ENCODE results near the gene DPH1.

The DPH1 gene

DNA sequence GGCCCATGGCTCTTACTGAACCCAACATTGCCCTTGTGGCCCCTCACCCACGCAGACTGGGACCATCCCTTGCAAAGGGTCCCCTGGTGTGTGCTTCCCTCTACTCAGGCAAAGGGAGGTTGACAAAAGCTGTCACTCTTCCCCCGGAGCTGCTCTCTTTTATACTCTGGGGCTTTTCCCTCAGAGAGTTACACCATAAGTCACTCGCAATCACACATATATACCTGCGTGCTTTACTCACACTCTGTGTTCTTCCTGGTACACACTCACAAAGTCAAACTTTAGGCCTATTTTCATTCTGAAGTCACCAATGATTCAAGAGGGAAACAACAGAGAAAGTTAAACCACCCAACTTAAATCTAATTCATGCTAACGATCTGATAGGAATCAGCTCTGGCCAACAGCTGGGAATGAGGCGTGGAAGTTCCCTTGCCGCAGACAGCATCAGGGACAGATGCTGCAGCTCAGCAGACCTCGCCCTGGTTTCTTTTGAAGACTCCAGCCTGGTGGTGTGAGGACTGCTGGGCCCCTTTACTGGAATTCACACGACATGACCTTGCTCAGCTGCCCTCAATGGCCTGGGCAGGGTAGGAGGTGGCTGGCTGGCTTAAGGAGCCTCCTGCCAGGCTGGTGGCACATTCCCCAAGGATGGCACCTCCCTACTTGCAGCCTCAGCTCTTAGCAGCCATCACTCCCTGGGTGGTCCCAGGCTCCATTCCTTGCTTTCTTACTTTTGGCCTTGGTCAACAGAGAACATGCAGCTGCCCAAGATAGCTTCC lies 52.2 kb downstream of the DPH1 start:
- DNase-seq (ENCODE audit: low read depth), result no peak

DNA sequence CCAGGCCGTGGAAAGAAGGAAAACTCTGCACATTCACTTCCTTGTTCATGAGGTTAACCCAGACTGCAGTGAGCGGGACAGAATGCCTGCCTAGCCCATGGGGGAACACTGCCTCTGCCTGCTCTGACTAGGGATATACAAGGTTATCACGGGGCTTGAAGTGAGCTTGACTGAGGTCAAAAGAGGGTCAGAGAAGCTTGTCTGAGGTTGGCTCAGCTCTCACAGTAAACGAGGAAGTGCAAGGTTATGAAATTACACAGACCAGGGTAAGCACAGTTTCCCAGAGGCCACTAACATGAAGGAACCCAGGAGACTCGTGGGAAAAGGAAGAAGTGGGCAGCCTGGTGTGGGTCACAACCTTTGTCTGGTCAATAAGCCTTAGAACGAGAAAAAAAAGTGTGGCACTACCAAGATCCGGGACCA lies 53.7 kb downstream of the DPH1 start:
- no peak for DNase-seq (ENCODE audit: low read depth)

DNA sequence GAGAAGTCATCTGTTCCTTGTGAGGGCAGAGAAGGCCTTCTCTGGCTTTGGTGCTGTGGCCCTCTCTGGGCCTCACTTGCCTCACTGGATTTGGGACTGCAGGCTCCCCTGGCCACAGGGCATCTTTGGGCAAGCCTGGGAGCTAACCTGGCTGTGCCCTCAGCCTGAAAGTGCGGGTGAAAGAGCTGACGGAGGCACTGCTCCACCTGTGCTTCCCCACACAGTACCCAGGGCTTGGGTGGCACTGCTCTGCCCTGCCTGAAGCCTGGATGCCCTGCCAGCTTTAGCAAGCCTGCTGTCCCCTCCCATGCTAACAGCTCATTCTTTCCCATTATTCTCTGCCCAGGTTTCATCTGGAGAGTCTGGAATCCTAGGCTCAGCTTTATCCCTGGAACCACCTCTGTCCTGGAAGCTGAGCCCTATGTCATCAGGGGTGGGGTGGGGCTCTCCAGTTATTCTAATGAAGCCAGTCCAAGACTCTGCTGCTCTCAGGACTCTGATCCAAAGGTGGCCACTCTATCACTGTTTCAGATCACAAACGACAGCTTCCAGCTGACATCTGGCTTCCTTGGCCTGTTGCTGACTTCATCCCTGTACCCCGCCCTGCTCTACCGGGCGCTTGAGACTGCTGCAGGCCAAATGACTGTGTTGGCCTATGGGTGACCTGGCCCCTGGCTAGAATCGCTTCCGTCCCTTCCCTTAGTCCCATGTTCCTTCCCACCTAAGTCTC lies 54.2 kb downstream of the DPH1 start:
- no peak for DNase-seq (ENCODE audit: low read depth)

DNA sequence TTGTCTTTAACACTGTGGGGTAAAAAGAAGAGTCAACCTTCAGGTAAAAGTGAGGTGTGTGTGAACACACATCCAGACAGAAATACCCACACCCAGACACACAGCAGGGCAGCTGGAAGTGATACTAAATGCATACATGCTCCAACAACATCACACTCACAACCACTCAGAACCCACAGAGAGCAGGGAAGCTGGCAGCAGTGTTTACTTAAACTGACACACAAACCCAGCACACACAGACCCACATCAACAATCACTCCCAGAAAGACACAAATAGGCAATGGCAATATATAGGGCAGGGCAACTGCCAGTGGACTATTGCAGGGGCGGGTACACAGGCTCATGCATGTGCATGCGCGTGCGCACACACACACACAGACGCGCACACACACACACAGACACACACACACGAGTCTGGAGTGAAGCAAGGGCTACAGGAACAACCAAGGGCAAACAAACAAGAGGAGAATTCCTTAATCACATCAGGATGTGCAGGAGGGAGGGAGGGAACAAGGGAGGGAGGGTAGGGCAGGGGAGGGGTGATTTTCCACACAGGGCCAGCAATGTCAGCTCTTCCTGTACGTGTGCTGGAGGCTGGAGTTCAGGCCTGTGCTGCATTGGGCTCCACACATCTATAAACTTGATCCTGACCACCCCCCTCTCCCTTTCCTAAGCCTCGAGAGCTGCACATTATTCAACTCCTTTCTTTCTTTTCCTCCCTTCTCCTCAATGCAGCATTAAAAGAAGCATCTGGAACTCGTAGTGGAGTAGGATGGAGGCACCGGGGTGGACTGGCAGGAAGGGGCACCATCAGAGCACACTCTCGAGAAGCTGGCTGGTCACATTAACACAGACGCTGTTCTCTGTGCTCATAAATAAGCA lies 55.1 kb downstream of the DPH1 start:
- DNase-seq (ENCODE audit: low read depth), result no peak

DNA sequence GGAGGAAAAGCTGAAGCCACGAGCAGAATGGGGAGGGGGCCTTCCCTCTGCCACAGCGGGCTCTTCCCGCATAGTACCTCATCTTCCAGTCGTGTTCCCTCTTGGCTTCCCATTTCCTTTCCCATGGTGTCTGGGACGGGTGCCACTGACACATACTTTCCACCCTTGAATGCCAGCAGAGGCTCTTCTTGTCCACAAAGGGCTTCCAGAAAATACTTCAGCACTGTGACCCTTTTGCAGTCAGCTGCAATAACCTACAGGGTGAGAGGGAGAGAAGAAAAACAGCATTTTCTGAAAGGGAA lies 55.6 kb downstream of the DPH1 start:
- DNase-seq (ENCODE audit: low read depth), result no peak

DNA sequence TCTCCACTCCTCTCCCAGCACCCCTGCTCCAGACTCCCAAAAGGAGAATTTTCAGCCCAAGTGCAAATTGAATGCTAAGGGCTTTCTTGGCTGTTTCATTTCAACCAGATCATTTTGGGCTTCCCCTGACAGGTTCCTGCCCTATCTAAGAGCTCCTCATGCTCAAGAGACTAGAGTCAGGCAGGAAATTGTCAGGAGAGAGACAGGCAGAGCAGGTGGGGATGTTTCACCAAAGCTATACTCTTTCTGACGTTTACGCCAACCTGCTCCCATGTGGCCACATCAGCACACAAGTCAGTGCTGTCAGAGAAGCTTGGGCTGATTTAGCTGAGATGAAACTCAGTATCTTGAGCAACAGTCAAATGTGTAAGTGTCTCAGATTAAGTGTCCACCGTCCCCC lies 56.4 kb downstream of the DPH1 start:
- DNase-seq (ENCODE audit: low read depth), result no peak

DNA sequence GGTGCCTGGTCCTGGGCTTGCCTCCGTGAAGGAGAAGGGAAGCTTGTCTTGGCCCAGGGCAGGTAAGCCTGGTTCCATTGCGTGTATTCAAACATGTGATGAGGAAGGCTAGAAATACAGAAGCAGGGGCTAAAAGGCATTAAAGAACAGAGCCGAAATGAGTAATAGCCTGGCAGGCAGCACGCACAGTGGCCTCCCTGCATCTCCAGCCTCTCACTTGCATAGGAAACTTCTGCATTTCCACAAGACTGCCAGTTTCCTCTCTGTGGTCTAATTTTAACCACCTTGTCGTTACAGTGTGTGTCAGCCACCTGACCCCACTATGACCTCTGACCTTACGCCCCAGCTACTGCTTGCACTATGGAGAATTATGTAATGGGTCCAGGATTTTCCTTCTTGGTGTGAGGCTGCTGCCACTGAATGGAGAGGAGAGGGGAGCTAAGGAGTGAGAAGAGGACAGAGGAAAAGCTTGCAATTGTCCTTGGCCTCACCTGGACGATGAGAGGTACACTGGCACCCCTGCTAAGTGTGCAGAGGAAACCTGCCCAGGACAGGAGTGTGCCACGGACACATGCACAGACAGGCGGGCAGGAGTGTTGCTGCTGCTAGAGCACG lies 57.8 kb downstream of the DPH1 start:
- DNase-seq (ENCODE audit: low read depth), result peak; percentile 35

DNA sequence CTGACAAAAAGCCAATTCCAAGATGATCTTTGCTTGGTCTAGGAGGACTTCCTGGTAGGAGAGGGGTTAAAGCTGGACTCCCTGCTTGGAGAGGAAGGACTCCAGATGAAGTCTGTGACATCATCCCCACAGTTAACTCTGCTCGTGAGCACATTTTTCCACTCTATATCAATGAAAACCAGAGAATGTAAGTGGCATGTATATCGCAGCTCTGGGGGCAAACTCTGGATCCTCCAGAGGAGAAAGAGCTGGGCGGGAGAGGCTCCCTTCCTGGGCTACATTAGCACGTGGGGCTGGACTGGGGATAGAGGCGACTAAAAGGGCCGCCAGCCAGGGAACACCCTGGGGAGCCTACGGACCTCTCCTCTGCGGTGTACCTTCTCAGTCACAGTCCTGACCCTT lies 59.1 kb downstream of the DPH1 start:
- no peak for DNase-seq (ENCODE audit: low read depth)

DNA sequence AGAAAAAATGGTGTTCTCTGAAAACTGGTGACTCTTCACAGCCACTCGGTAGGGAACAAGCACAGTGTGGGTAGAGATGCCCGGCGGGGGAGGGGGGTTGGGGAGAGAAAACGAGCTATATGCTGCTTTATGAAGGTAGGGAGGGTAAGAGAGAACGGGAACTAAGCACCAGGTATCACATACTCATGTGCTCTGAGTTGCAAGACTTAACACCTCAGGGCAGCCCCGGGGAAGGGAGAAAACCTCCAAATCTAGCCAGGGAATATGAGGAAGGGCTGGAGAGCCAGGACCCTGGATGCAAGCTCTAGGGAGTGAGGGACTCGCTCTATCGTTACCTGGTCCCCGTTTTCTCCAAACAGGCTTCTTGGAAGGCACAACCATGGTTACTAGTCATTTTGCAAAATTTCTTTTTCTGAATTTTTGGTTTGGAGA lies 60.3 kb downstream of the DPH1 start:
- DNase-seq (ENCODE audit: low read depth), result no peak

DNA sequence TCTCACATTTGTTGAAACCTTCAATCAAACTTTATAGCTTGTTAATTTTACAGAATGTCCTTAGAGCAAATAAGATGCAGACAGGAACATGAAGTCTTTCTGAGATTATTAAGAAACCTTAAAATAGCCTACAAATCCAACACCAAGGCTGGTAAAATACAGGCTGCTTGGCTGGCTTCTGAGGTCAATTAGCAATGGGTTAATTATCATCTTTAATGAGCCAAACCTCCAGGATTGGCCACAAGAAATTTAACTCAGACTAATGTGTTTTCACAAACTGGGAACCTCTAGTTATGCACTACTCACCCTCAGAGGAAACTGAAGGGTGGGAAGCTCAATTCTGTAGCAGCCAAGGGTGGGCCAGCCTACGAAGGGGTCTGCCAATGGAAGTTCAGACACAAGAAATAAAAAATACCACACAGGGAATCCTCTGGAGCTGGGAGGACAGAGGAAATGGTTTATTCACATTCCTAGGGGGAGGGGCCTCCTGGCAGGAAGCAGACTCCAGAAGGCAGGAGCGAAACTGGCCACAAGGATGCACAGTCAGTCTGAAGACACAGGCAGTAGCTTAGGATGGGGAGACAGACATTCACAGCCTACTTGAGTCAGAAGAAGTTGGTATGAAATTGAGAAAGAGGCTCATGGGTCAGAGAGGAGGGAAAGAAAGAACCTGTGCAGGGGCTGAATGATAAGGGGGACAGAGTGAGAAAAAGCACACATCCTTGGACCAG lies 61.0 kb downstream of the DPH1 start:
- DNase-seq (ENCODE audit: low read depth), result no peak

DNA sequence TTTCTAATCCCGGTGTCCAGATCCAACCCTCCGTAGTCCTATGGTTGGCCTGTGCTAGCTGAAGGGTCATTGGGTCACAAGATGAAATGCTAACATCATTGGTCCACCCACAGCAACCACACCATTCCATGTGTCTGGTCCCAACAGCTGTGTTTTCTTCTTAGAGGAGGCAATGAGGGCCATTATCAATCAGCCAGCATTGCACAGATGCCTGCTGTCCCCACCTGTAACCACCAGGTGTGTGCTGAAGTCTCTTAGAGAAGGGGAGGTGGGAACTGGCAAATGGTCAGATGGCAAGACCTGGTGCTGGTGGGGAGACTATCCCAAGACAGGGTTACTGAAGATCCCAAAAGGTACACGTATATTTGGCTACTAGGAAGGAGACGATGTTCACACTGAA lies 62.3 kb downstream of the DPH1 start:
- DNase-seq (ENCODE audit: low read depth), result no peak

DNA sequence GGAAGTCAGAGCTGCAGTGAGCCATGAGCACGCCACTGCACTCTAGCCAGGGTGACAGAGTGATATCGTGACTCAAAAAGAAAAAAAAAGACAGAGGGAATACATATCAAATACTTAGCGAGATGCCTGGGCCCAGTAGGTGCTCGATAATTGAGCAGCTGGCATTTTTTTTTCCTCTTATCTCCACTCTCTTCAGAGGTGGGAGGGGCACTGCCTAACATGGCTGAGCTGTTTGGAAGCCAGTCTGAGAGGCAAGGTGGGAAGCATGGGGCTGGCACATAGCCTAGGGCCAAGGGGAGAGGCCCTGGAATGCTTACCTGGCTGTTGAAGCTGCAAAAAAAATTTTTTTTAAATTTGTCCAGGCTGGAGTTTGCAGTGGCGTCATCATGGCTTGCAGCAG lies 63.4 kb downstream of the DPH1 start:
- no peak for DNase-seq (ENCODE audit: low read depth)

Measured in activated T-helper 9 cell treated with anti-CD3 and anti-CD28 coated beads, Interleukin-2, amount 50 U/mL, for 16 hours (primary cell).